RWPE2 (cell line): Measurements from ENCODE around the gene EHMT2.
"Not testable (repeated sequence)": the region's sequence is repeated elsewhere in the genome, so short reads cannot be mapped to it uniquely, and the experiment has no call there.

Experiments
- ATAC-seq: fragments of 200-7000 bp; cut with Tn5 transposase; 3 replicates; pipeline ENCODE4 v1.9.1; 2021; ENCODE audit warnings: low read depth
- DNase-seq: peaks from one replicate; pipeline ENCODE4 v3.0.0-alpha.2; 2020; ENCODE audit warnings: low spot score
- H3K27ac ChIP-seq: fragments of 450-650 bp; 2 replicates; pipeline ENCODE4 v1.5.1; 2017; ENCODE audit warnings: mild to moderate bottlenecking; ENCODE audit not compliant: poor library complexity, severe bottlenecking
- H3K27me3 ChIP-seq: fragments of 250-450 bp; sonication (Bioruptor Pico); 2 replicates; pipeline ENCODE4 v1.5.1; 2021; ENCODE audit warnings: mild to moderate bottlenecking, moderate library complexity; ENCODE audit not compliant: insufficient read depth, poor library complexity, severe bottlenecking
- H3K36me3 ChIP-seq: fragments of 250-450 bp; sonication (Bioruptor Pico); 2 replicates; pipeline ENCODE4 v1.5.1; 2020; ENCODE audit warnings: low read depth, mild to moderate bottlenecking, moderate library complexity
- H3K4me1 ChIP-seq: fragments of 250-450 bp; sonication (Bioruptor Pico); 2 replicates; pipeline ENCODE4 v1.5.1; 2021; ENCODE audit warnings: mild to moderate bottlenecking, moderate library complexity; ENCODE audit not compliant: insufficient read depth, poor library complexity, severe bottlenecking
- H3K4me3 ChIP-seq: fragments of 250-450 bp; sonication (Bioruptor Pico); 2 replicates; pipeline ENCODE4 v1.5.1; 2021; ENCODE audit warnings: mild to moderate bottlenecking, moderate library complexity; ENCODE audit not compliant: severe bottlenecking
- H3K9me3 ChIP-seq: fragments of 250-450 bp; sonication (Bioruptor Pico); 2 replicates; pipeline ENCODE4 v1.5.1; 2021; ENCODE audit warnings: mild to moderate bottlenecking, moderate library complexity; ENCODE audit not compliant: severe bottlenecking
- TF ChIP-seq, protein P1 (sequence below): fragments of 450-650 bp; IDR thresholded peaks from one replicate; pipeline ENCODE4 v1.5.1; 2017; ENCODE audit warnings: mild to moderate bottlenecking, moderate library complexity; ENCODE audit not compliant: poor library complexity, severe bottlenecking

EHMT2 gene

GRCh38 chr6:31933537-31933936 is 36.0 kb upstream of the EHMT2 start:
- Histone ChIP-seq H3K27me3 (no peaks in the 10 kb centered on the region), H3K36me3 (no peaks in the 10 kb centered on the region), H3K4me1 (no peaks in the 10 kb centered on the region), H3K9me3 (peaks cover 1% of the 10 kb centered on the region), H3K27ac (no peak overlapping the region), H3K4me3 (no peak overlapping the region)
- ATAC-seq, result no peak
- no peak for DNase-seq
- TF ChIP-seq, protein P1, sequence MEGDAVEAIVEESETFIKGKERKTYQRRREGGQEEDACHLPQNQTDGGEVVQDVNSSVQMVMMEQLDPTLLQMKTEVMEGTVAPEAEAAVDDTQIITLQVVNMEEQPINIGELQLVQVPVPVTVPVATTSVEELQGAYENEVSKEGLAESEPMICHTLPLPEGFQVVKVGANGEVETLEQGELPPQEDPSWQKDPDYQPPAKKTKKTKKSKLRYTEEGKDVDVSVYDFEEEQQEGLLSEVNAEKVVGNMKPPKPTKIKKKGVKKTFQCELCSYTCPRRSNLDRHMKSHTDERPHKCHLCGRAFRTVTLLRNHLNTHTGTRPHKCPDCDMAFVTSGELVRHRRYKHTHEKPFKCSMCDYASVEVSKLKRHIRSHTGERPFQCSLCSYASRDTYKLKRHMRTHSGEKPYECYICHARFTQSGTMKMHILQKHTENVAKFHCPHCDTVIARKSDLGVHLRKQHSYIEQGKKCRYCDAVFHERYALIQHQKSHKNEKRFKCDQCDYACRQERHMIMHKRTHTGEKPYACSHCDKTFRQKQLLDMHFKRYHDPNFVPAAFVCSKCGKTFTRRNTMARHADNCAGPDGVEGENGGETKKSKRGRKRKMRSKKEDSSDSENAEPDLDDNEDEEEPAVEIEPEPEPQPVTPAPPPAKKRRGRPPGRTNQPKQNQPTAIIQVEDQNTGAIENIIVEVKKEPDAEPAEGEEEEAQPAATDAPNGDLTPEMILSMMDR, result no peak

DNA sequence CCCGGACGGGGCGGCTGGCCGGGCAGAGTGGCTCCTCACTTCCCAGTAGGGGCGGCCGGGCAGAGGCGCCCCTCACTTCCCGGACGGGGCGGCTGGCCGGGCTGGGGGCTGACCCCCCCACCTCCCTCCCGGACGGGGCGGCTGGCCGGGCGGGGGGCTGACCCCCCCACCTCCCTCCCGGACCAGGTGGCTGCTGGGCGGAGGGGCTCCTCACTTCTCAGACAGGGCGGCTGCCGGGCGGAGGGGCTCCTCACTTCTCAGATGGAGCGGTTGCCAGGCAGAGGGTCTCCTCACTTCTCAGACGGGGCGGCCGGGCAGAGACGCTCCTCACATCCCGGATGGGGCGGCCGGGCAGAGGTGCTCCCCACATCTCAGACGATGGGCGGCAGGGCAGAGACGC is 34.6 kb upstream of the EHMT2 start:
- H3K27me3 ChIP-seq, H3K27ac ChIP-seq, DNase-seq, H3K4me1 ChIP-seq, H3K36me3 ChIP-seq, ATAC-seq, H3K4me3 ChIP-seq, H3K9me3 ChIP-seq: not testable (repeated sequence)

- H3K4me3 ChIP-seq, result no peak overlapping the region
- H3K27me3 ChIP-seq, result no peaks in the 10 kb centered on the region
- DNase-seq, result no peak
- H3K4me1 ChIP-seq, result no peaks in the 10 kb centered on the region
- no peak overlapping the region for H3K27ac ChIP-seq
- ATAC-seq, result no peak
- TF ChIP-seq, protein P1, result no peak
- H3K36me3 ChIP-seq, result no peaks in the 10 kb centered on the region
- H3K9me3 ChIP-seq, result peaks cover 1% of the 10 kb centered on the region
Measured at GRCh38 chr6:31930962-31931361, 33.5 kb upstream of the EHMT2 start.

- Histone ChIP-seq H3K9me3 (peaks cover 1% of the 10 kb centered on the region), H3K36me3 (no peaks in the 10 kb centered on the region), H3K4me3 (no peak overlapping the region), H3K4me1 (no peaks in the 10 kb centered on the region), H3K27ac (no peak overlapping the region), H3K27me3 (no peaks in the 10 kb centered on the region)
- ATAC-seq (no peak), DNase-seq (no peak)
- TF ChIP-seq, protein P1, result no peak
Measured at GRCh38 chr6:31928672-31928939, 31.1 kb upstream of the EHMT2 start.

GRCh38 chr6:31927863-31928671 is 30.6 kb upstream of the EHMT2 start:
- Histone ChIP-seq H3K27ac (no peak overlapping the region), H3K4me1 (no peaks in the 10 kb centered on the region), H3K36me3 (no peaks in the 10 kb centered on the region), H3K9me3 (peaks cover 1% of the 10 kb centered on the region), H3K27me3 (no peaks in the 10 kb centered on the region), H3K4me3 (no peak overlapping the region)
- TF ChIP-seq, protein P1, result no peak
- DNase-seq (no peak), ATAC-seq (no peak)
